K562 (cell line): ENCODE data around the gene OR10P1. TPM values are rescaled to one million over a fixed set of nuclear protein-coding genes. Genes with fewer than 3 reads are reported as not detected.

Experiments
- ATAC-seq: fragments of 200-7000 bp; cut with Tn5 transposase; 3 replicates; pipeline ENCODE4 v1.9.1; 2020; ENCODE audit warnings: moderate library complexity
- BruUV-seq: library from RNA; stranded (reverse); fragments of 400-500 nt; replicated peaks from 2 replicates; lab custom pipeline; 2021; lab: Mats Ljungman, UMichigan
- CTCF ChIA-PET: fragments of 300-600 bp; formaldehyde crosslinking; extraction: SDS; loops from one replicate; lab custom pipeline; 2021; ENCODE audit warnings: low intra/inter-chr PET ratio; lab: Yijun Ruan, JAX
- POLR2A ChIA-PET: fragments of 300-600, 350-650 bp; sonication (Branson Sonifier 250); formaldehyde crosslinking; extraction: SDS; loops from one replicate; lab custom pipeline; 2021; ENCODE audit warnings: antibody characterized with exemption, inconsistent platforms; lab: Yijun Ruan, JAX
- DNase-seq, 4 experiments: peaks; one replicate each; pipeline versions ENCODE4 v3.0.0 to v3.0.0-alpha.2; 2011 to 2018; ENCODE audit warnings: low spot score in 3 of 4, mixed read lengths in 3 of 4; ENCODE audit errors: extremely low read depth in 1 of 4
- FAIRE-seq: peaks from 2 replicates; lab custom pipeline; 2011; peaks lifted over from hg19 to GRCh38; lab: Jason Lieb, UNC
- H2AFZ ChIP-seq: 2 replicates; pipeline ENCODE4 v1.6.0; 2011; ENCODE audit warnings: low read depth, low read length, control low read depth, inconsistent platforms
- H3K27ac ChIP-seq: fragments of 200-600 bp; 3 replicates; pipeline ENCODE4 v1.8.0; 2011; ENCODE audit warnings: low read depth, mild to moderate bottlenecking, control low read depth, inconsistent platforms, low read length, moderate library complexity, mixed read lengths; ENCODE audit errors: extremely low read depth
- H3K27me3 ChIP-seq, 2 experiments: fragments of 300-600 bp in 1 of 2; 2 replicates in 1 of 2; 3 replicates in 1 of 2; pipeline versions ENCODE4 v1.6.0 to v1.8.0; 2011; ENCODE audit warnings: inconsistent platforms in 2 of 2, low read length in 2 of 2, mild to moderate bottlenecking in 1 of 2, mixed read lengths in 1 of 2, moderate library complexity in 1 of 2; ENCODE audit not compliant: control insufficient read depth in 2 of 2, insufficient read depth in 2 of 2
- H3K36me3 ChIP-seq: fragments of 300-600 bp; 3 replicates; pipeline ENCODE4 v1.8.0; 2011; ENCODE audit warnings: mild to moderate bottlenecking, low read length, inconsistent platforms; ENCODE audit not compliant: control insufficient read depth, insufficient read depth
- H3K4me1 ChIP-seq, 2 experiments: fragments of 200-600 bp in 1 of 2; replicated peaks in 1 of 2; 2 replicates in 1 of 2; 3 replicates in 1 of 2; pipeline versions ENCODE4 v1.5.1 to v1.8.0; 2011; ENCODE audit warnings: inconsistent platforms in 2 of 2, low read length in 2 of 2, mild to moderate bottlenecking in 1 of 2, mixed read lengths in 1 of 2, moderate library complexity in 1 of 2; ENCODE audit not compliant: control insufficient read depth in 2 of 2, insufficient read depth in 2 of 2
- H3K4me2 ChIP-seq: 2 replicates; pipeline ENCODE4 v1.6.1; 2011; ENCODE audit warnings: low read length, control low read depth, inconsistent platforms, mixed read lengths; ENCODE audit not compliant: insufficient read depth
- H3K4me3 ChIP-seq: fragments of 200-600 bp; sonication (generic), shearing (Covaris generic); 2 replicates; pipeline ENCODE4 v1.5.1; 2016; ENCODE audit warnings: control low read depth, inconsistent platforms
- H3K79me2 ChIP-seq: fragments of 200-600 bp; 3 replicates; pipeline ENCODE4 v1.8.0; 2011; ENCODE audit warnings: low read length, inconsistent platforms; ENCODE audit not compliant: control insufficient read depth, insufficient read depth
- H3K9ac ChIP-seq, 2 experiments: 2 replicates each; pipeline versions ENCODE4 v1.6.0 to v1.6.1; 2011; ENCODE audit warnings: low read depth in 2 of 2, low read length in 2 of 2, control low read depth in 1 of 2, inconsistent platforms in 1 of 2, mild to moderate bottlenecking in 1 of 2, mixed read lengths in 1 of 2; ENCODE audit not compliant: insufficient read depth in 1 of 2
- H3K9me1 ChIP-seq: one replicate; pipeline ENCODE4 v1.6.0; 2011; ENCODE audit warnings: inconsistent platforms, mild to moderate bottlenecking, low read length, moderate library complexity; ENCODE audit not compliant: control insufficient read depth, insufficient read depth
- H3K9me3 ChIP-seq: replicated peaks from 2 replicates; pipeline ENCODE4 v1.5.1; 2011; ENCODE audit warnings: low read depth, low read length, inconsistent platforms; ENCODE audit not compliant: control insufficient read depth, insufficient read depth
- H4K20me1 ChIP-seq: replicated peaks from 2 replicates; pipeline ENCODE4 v1.6.1; 2011; ENCODE audit warnings: low read length, inconsistent platforms, mixed read lengths; ENCODE audit not compliant: control insufficient read depth, insufficient read depth
- ATF1 ChIP-seq, 2 experiments: fragments of 450-650 bp in 1 of 2; IDR thresholded peaks; 2 replicates each; pipeline ENCODE4 v1.6.1; 2016; ENCODE audit warnings: missing compliant biosample characterization in 1 of 2, missing genetic modification characterization in 1 of 2
- CEBPB ChIP-seq: fragments of 450-650 bp; IDR thresholded peaks from 2 replicates; pipeline ENCODE4 v1.6.1; 2016; ENCODE audit warnings: missing genetic modification characterization, missing compliant biosample characterization
- CEBPG ChIP-seq, 3 experiments: fragments of 200-800 bp in 1 of 3; sonication (Bioruptor generic) in 1 of 3; sonication (generic) in 1 of 3; formaldehyde crosslinking in 1 of 3; IDR thresholded peaks in 2 of 3; conservative IDR thresholded peaks in 1 of 3; 2 replicates each; pipeline versions ENCODE4 v1.6.1 to v1.8.0; 2016 to 2022; ENCODE audit warnings: missing compliant biosample characterization in 2 of 3, missing genetic modification characterization in 2 of 3, mild to moderate bottlenecking in 1 of 3, missing genetic modification reagents in 1 of 3
- HMGXB4 ChIP-seq: sonication (generic); formaldehyde crosslinking; IDR thresholded peaks from 2 replicates; pipeline ENCODE4 v1.8.1; 2023; ENCODE audit warnings: mild to moderate bottlenecking, missing genetic modification reagents
- NUFIP1 ChIP-seq: fragments of 450-650 bp; IDR thresholded peaks from 2 replicates; pipeline ENCODE4 v1.6.1; 2018; ENCODE audit not compliant: partially characterized antibody
- WGBS: fragments of 100-300 bp; shearing (Covaris generic); methylation state at CpG from one replicate; pipeline ENCODE4 v1.1.6; 2016; ENCODE audit warnings: low coverage, mixed read lengths; ENCODE audit not compliant: insufficient coverage; ENCODE audit errors: missing lambda C conversion rate; 5-methylcytosine and 5-hydroxymethylcytosine counted together
- in situ Hi-C: fragments of 300-500 bp; cut with MboI; formaldehyde crosslinking; loops from 4 replicates; pipeline ENCODE4 v1.15.0; 2018; ENCODE audit warnings: inconsistent platforms, mixed read lengths
- intact Hi-C: fragments of 100-400 bp; cut with micrococcal nuclease; formaldehyde crosslinking; loops from 2 replicates; pipeline ENCODE4 v1.14.2; 2022
- polyA plus RNA-seq, 8 experiments: library from polyadenylated mRNA; depleted of rRNA in 4 of 8; stranded (reverse) in 5 of 8; unstranded in 3 of 8; fragments of >200 nt; fragmentation: Nextera tagmentation in 2 of 8; fragmentation: Illumina TruSeq in 1 of 8; extraction: Ambion mirVana in 2 of 8; extraction: Trizol in 1 of 8; gene quantifications; 2 replicates each; pipeline versions ENCODE4 v1.2.1 to v1.2.3, GENCODE V29; 2011 to 2014; ENCODE audit warnings: inconsistent platforms in 1 of 8, missing spikeins in 1 of 8
- total RNA-seq, 7 experiments: library from RNA; depleted of rRNA in 6 of 7; stranded (reverse); fragments of >200 nt in 6 of 7; fragmentation: Illumina TruSeq in 2 of 7; extraction: Trizol in 2 of 7; gene quantifications; 2 replicates each; pipeline versions ENCODE4 v1.2.1 to v1.2.3, GENCODE V29; 2011 to 2021; ENCODE audit warnings: low replicate concordance in 1 of 7

The OR10P1 gene
- total and polyA plus RNA-seq, 9 of the 15 experiments (the other 6 are each of a cell fraction or from before 2014, with no cell fraction given), result not detected

GRCh38 chr12:55676707-55677106 lies 40.0 kb downstream of the OR10P1 start:
- no peaks in the 10 kb centered on the region for H3K9me3 ChIP-seq
- no peak overlapping the region for H3K4me3 ChIP-seq
- intact Hi-C loops (no loop called here), in situ Hi-C loops (no loop called here)
- 3% methylated on average over 6 of the region's 6 CpGs for WGBS
- no peaks in the 10 kb centered on the region for H3K9me1 ChIP-seq
- H3K36me3 ChIP-seq, result no peaks in the 10 kb centered on the region
- peaks cover 0 to 5% of the 10 kb centered on the region in 2 experiments; a peak in 2 of 5 replicates for H3K4me1 ChIP-seq
- peaks cover 2 to 19% of the 10 kb centered on the region in 2 experiments; a peak in 4 of 5 replicates for H3K27me3 ChIP-seq
- DNase-seq (no peak), FAIRE-seq (no peak), ATAC-seq (no peak)
- H3K9ac ChIP-seq, result no peak overlapping the region
- no peak overlapping the region for H3K27ac ChIP-seq
- CTCF ChIA-PET, result no interaction called here
- no peak overlapping the region for H3K4me2 ChIP-seq
- POLR2A ChIA-PET, result no interaction called here
- H2AFZ ChIP-seq, result no peak overlapping the region
- H4K20me1 ChIP-seq, result no peaks in the 10 kb centered on the region
- H3K79me2 ChIP-seq, result no peaks in the 10 kb centered on the region
- BruUV-seq, result no TSS peak
- TF ChIP-seq NUFIP1, result no peak
- peak; percentile 68 for TF ChIP-seq CEBPB (tag)
- TF ChIP-seq CEBPG (CRISPR knock-in tag; IDR thresholded peaks at IDR 0.05), result no peak
- peak in 1 of 2 experiments; percentile 35; a peak in 1 of 4 replicates for TF ChIP-seq CEBPG (tag; conservative IDR thresholded peaks at IDR 0.05 in 1 of 2, IDR thresholded peaks at IDR 0.05 in 1 of 2)
- no peak for TF ChIP-seq ATF1 (CRISPR knock-in tag; IDR thresholded peaks at IDR 0.05)
- TF ChIP-seq ATF1 (tag; IDR thresholded peaks at IDR 0.05), result no peak
- no peak for TF ChIP-seq HMGXB4
